SK-N-SH (cell line): ENCODE results near the gene SCRN1. TPM values are rescaled to one million over a fixed set of nuclear protein-coding genes. Genes with fewer than 3 reads are reported as not detected.

Source experiments
- CTCF ChIA-PET: fragments of 300-600, 350-600 bp; formaldehyde crosslinking; extraction: SDS; loops from one replicate; lab custom pipeline; 2021; lab: Yijun Ruan, JAX
- POLR2A ChIA-PET: fragments of 350-600 bp; sonication (Branson Sonifier 250); formaldehyde crosslinking; extraction: SDS; loops from one replicate; lab custom pipeline; 2020; ENCODE audit warnings: antibody characterized with exemption, inconsistent platforms; lab: Yijun Ruan, JAX
- DNase-seq: peaks from one replicate; pipeline ENCODE4 v3.0.0; 2012
- H2AFZ ChIP-seq: fragments of 200-600 bp; sonication (generic); 2 replicates; pipeline ENCODE4 v1.8.1; 2016; ENCODE audit warnings: antibody characterized with exemption, mild to moderate bottlenecking, low read depth
- H3F3A ChIP-seq: fragments of 200-600 bp; sonication (generic); replicated peaks from 2 replicates; pipeline ENCODE3; 2016; ENCODE audit warnings: antibody characterized with exemption, mild to moderate bottlenecking; ENCODE audit not compliant: insufficient read depth
- H3K27ac ChIP-seq, 2 experiments: fragments of 200-500 bp in 1 of 2; fragments of 200-600 bp in 1 of 2; sonication (Bioruptor generic) in 1 of 2; sonication (generic), shearing (Covaris generic) in 1 of 2; 2 replicates each; pipeline versions ENCODE4 v1.5.1 to v1.6.1; 2014 to 2016; ENCODE audit warnings: low read depth in 2 of 2, inconsistent platforms in 1 of 2, low read length in 1 of 2, mild to moderate bottlenecking in 1 of 2, mixed read lengths in 1 of 2
- H3K27me3 ChIP-seq: fragments of 200-600 bp; sonication (generic), shearing (Covaris generic); 2 replicates; pipeline ENCODE4 v1.6.1; 2016; ENCODE audit warnings: mixed run types; ENCODE audit not compliant: insufficient read depth
- H3K36me3 ChIP-seq, 2 experiments: fragments of 200-500 bp in 1 of 2; fragments of 200-600 bp in 1 of 2; sonication (Bioruptor generic) in 1 of 2; sonication (generic) in 1 of 2; replicated peaks in 1 of 2; 2 replicates each; pipeline versions ENCODE3 to v1.5.1; 2014 to 2016; ENCODE audit warnings: low read length in 1 of 2, mild to moderate bottlenecking in 1 of 2; ENCODE audit not compliant: insufficient read depth in 2 of 2, control insufficient read depth in 1 of 2
- H3K4me1 ChIP-seq, 2 experiments: fragments of 200-500 bp in 1 of 2; fragments of 200-600 bp in 1 of 2; sonication (Bioruptor generic) in 1 of 2; sonication (generic), shearing (Covaris generic) in 1 of 2; 2 replicates each; pipeline versions ENCODE4 v1.5.1 to v1.6.1; 2014 to 2016; ENCODE audit warnings: low read depth in 1 of 2, low read length in 1 of 2, mixed run types in 1 of 2; ENCODE audit not compliant: insufficient read depth in 2 of 2, control insufficient read depth in 1 of 2
- H3K4me2 ChIP-seq: fragments of 200-600 bp; sonication (generic), shearing (Covaris generic); 2 replicates; pipeline ENCODE4 v1.6.1; 2017; ENCODE audit warnings: mixed run types
- H3K4me3 ChIP-seq, 2 experiments: fragments of 200-500 bp in 1 of 2; fragments of 200-600 bp in 1 of 2; sonication (Bioruptor generic) in 1 of 2; sonication (generic), shearing (Covaris generic) in 1 of 2; 2 replicates each; pipeline versions ENCODE4 v1.5.1 to v1.8.1; 2014 to 2016; ENCODE audit warnings: low read depth in 2 of 2, inconsistent platforms in 1 of 2, low read length in 1 of 2, mild to moderate bottlenecking in 1 of 2, mixed read lengths in 1 of 2, moderate library complexity in 1 of 2
- H3K79me2 ChIP-seq: fragments of 200-600 bp; sonication (generic); 2 replicates; pipeline ENCODE4 v1.8.1; 2017; ENCODE audit warnings: mild to moderate bottlenecking; ENCODE audit not compliant: insufficient read depth
- H3K9ac ChIP-seq: fragments of 200-600 bp; sonication (generic); 2 replicates; pipeline ENCODE4 v1.6.1; 2017; ENCODE audit warnings: mixed run types
- H3K9me2 ChIP-seq: fragments of 200-600 bp; sonication (generic); 2 replicates; pipeline ENCODE4 v1.6.1; 2017; ENCODE audit warnings: mixed run types
- H3K9me3 ChIP-seq: fragments of 200-600 bp; sonication (generic); 2 replicates; pipeline ENCODE4 v1.6.1; 2017; ENCODE audit warnings: mixed run types, mild to moderate bottlenecking, moderate library complexity
- H4K20me1 ChIP-seq: fragments of 200-600 bp; sonication (generic); 2 replicates; pipeline ENCODE4 v1.6.1; 2017; ENCODE audit warnings: mild to moderate bottlenecking, mixed run types; ENCODE audit not compliant: insufficient read depth
- ELF1 ChIP-seq: IDR thresholded peaks from 2 replicates; pipeline ENCODE4 v1.4.0; 2012
- EP300 ChIP-seq, 2 experiments: IDR thresholded peaks; 2 replicates each; pipeline versions ENCODE4 v1.4.0 to v1.6.1; 2012; ENCODE audit warnings: borderline replicate concordance in 1 of 2, low read depth in 1 of 2, low read length in 1 of 2
- FOSL2 ChIP-seq: IDR thresholded peaks from 2 replicates; pipeline ENCODE4 v1.4.0; 2012; ENCODE audit warnings: low read depth, mild to moderate bottlenecking, moderate library complexity, borderline replicate concordance
- FOXJ3 ChIP-seq: sonication (generic); formaldehyde crosslinking; IDR thresholded peaks from 2 replicates; pipeline ENCODE4 v1.5.1; 2020; ENCODE audit warnings: mild to moderate bottlenecking, missing genetic modification reagents
- FOXM1 ChIP-seq: IDR thresholded peaks from 2 replicates; pipeline ENCODE4 v1.4.0; 2012; ENCODE audit warnings: low read depth, mild to moderate bottlenecking
- GATA2 ChIP-seq: sonication (generic); formaldehyde crosslinking; IDR thresholded peaks from 2 replicates; pipeline ENCODE4 v1.5.0; 2020; ENCODE audit warnings: mild to moderate bottlenecking, missing genetic modification reagents
- JUND ChIP-seq: IDR thresholded peaks from 2 replicates; pipeline ENCODE4 v1.4.0; 2012
- MEF2A ChIP-seq: IDR thresholded peaks from 2 replicates; pipeline ENCODE4 v1.4.0; 2012; ENCODE audit warnings: low read depth, borderline replicate concordance
- POLR2AphosphoS5 ChIP-seq: IDR thresholded peaks from 2 replicates; pipeline ENCODE4 v1.6.1; 2012; ENCODE audit warnings: low read depth, low read length
- REST ChIP-seq: IDR thresholded peaks from 2 replicates; pipeline ENCODE4 v1.6.1; 2012; ENCODE audit warnings: mild to moderate bottlenecking, low read depth, low read length, moderate library complexity
- SIN3A ChIP-seq: IDR thresholded peaks from 2 replicates; pipeline ENCODE4 v1.6.1; 2012; ENCODE audit warnings: low read depth, mild to moderate bottlenecking, low read length, moderate library complexity, borderline replicate concordance
- SMC3 ChIP-seq: IDR thresholded peaks from 2 replicates; pipeline ENCODE4 v1.6.1; 2012; ENCODE audit warnings: low read depth, low read length, improper control_type of control experiment
- TEAD4 ChIP-seq: IDR thresholded peaks from 2 replicates; pipeline ENCODE4 v1.4.0; 2012; ENCODE audit warnings: mild to moderate bottlenecking, borderline replicate concordance; ENCODE audit not compliant: insufficient read depth
- polyA plus RNA-seq, 3 experiments: library from polyadenylated mRNA; depleted of rRNA; stranded (reverse); fragments of >200 nt; gene quantifications; 2 replicates each; pipeline ENCODE4 v1.2.3, GENCODE V29; 2012
- TF ChIP-seq, protein P1 (sequence below): IDR thresholded peaks from 2 replicates; pipeline ENCODE4 v1.4.0; 2012; ENCODE audit warnings: low read depth
- TF ChIP-seq, protein P2 (sequence below): IDR thresholded peaks from 2 replicates; pipeline ENCODE4 v1.4.0; 2012; ENCODE audit warnings: low read depth, borderline replicate concordance

The SCRN1 gene
- polyA plus RNA-seq, 1 of the 3 experiments (the other 2 are of a cell fraction) = 64.3 TPM

- TF ChIP-seq POLR2AphosphoS5 (no peak), GATA2 (CRISPR knock-in tag) (no peak), TEAD4 (no peak), SMC3 (no peak), EP300 (IDR thresholded peaks at IDR 0.05; ENCODE audit: borderline replicate concordance in 1 of 2, low read depth in 1 of 2, low read length in 1 of 2) (no peak), FOXJ3 (CRISPR knock-in tag) (no peak), JUND (no peak), MEF2A (no peak), FOSL2 (no peak), ELF1 (no peak)
- TF ChIP-seq, protein P1, sequence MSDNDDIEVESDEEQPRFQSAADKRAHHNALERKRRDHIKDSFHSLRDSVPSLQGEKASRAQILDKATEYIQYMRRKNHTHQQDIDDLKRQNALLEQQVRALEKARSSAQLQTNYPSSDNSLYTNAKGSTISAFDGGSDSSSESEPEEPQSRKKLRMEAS = no peak
- TF ChIP-seq, protein P2, sequence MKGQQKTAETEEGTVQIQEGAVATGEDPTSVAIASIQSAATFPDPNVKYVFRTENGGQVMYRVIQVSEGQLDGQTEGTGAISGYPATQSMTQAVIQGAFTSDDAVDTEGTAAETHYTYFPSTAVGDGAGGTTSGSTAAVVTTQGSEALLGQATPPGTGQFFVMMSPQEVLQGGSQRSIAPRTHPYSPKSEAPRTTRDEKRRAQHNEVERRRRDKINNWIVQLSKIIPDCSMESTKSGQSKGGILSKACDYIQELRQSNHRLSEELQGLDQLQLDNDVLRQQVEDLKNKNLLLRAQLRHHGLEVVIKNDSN = no peak
These were observed 6.7 kb upstream of the SCRN1 start (continued) for GRCh38 chr7:29996321-29996720.

GRCh38 chr7:29995652-29996051, 6.1 kb upstream of the SCRN1 start:
- H3F3A ChIP-seq = no peaks in the 10 kb centered on the region
- H4K20me1 ChIP-seq = no peaks in the 10 kb centered on the region
- no peak overlapping the region for H2AFZ ChIP-seq
- no peak for TF ChIP-seq FOXM1
- no peak for TF ChIP-seq REST
- no peak for TF ChIP-seq SIN3A
- H3K27me3 ChIP-seq = no peaks in the 10 kb centered on the region
- peaks cover 3% of the 10 kb centered on the region for H3K79me2 ChIP-seq
- no peak overlapping the region for H3K9ac ChIP-seq
- no peaks in the 10 kb centered on the region for H3K4me1 ChIP-seq
- ChIA-PET CTCF (interaction anchor here (0.8 kb wide), 1 partner anchor 67 kb away, joined by 3 read pairs; no protein-coding TSS in a partner anchor), POLR2A (no interaction called here)
- no peak overlapping the region for H3K27ac ChIP-seq
- H3K36me3 ChIP-seq = peaks cover 0 to 15% of the 10 kb centered on the region in 2 experiments
- DNase-seq = no peak
- H3K4me3 ChIP-seq = no peak overlapping the region
- H3K9me2 ChIP-seq = no peaks in the 10 kb centered on the region
- H3K9me3 ChIP-seq = peaks cover 34% of the 10 kb centered on the region
- H3K4me2 ChIP-seq = no peak overlapping the region
